HepG2 (cell line): ENCODE results near the gene SRP72. TPM values are rescaled to one million over a fixed set of nuclear protein-coding genes. Genes with fewer than 3 reads are reported as not detected.

Experiments used
- ATAC-seq: fragments of 200-7000 bp; cut with Tn5 transposase; 3 replicates; pipeline ENCODE4 v1.9.1; 2020; ENCODE audit warnings: mild to moderate bottlenecking, moderate library complexity
- BruUV-seq: library from RNA; stranded (reverse); fragments of 400-500 nt; replicated peaks from 2 replicates; lab custom pipeline; 2021; lab: Mats Ljungman, UMichigan
- CTCF ChIA-PET: fragments of 300-600 bp; formaldehyde crosslinking; extraction: SDS; loops from one replicate; lab custom pipeline; 2021; ENCODE audit warnings: low total read pairs, inconsistent platforms, low intra/inter-chr PET ratio; lab: Yijun Ruan, JAX
- POLR2A ChIA-PET: fragments of 350-600 bp; sonication (Branson Sonifier 250); formaldehyde crosslinking; loops from one replicate; lab custom pipeline; 2020; ENCODE audit warnings: antibody characterized with exemption, inconsistent platforms; lab: Yijun Ruan, JAX
- DNase-seq: peaks from one replicate; pipeline ENCODE4 v3.0.0-alpha.2; 2015; ENCODE audit warnings: low spot score
- FAIRE-seq: peaks from 3 replicates; lab custom pipeline; 2011; peaks lifted over from hg19 to GRCh38; lab: Jason Lieb, UNC
- H2AFZ ChIP-seq: one replicate; pipeline ENCODE4 v1.6.1; 2011; ENCODE audit warnings: low read length, inconsistent platforms
- H3K27ac ChIP-seq: fragments of 300-600 bp; 3 replicates; pipeline ENCODE4 v1.8.0; 2011; ENCODE audit warnings: mixed run types, mild to moderate bottlenecking, mixed read lengths, low read length, inconsistent platforms; ENCODE audit not compliant: insufficient read depth; ENCODE audit errors: extremely low read length
- H3K27me3 ChIP-seq, 2 experiments: fragments of 200-600 bp in 1 of 2; 2 replicates in 1 of 2; 3 replicates in 1 of 2; pipeline versions ENCODE4 v1.6.0 to v1.8.0; 2011; ENCODE audit warnings: low read length in 2 of 2, mild to moderate bottlenecking in 2 of 2, moderate library complexity in 2 of 2, inconsistent platforms in 1 of 2; ENCODE audit not compliant: insufficient read depth in 2 of 2, control insufficient read depth in 1 of 2
- H3K36me3 ChIP-seq, 2 experiments: fragments of 200-600 bp in 1 of 2; replicated peaks in 1 of 2; 2 replicates in 1 of 2; 3 replicates in 1 of 2; pipeline versions ENCODE4 v1.5.1 to v1.8.0; 2011; ENCODE audit warnings: low read length in 2 of 2, inconsistent platforms in 1 of 2; ENCODE audit not compliant: insufficient read depth in 2 of 2, control insufficient read depth in 1 of 2
- H3K4me1 ChIP-seq: 2 replicates; pipeline ENCODE4 v1.5.1; 2012; ENCODE audit warnings: low read length, inconsistent platforms; ENCODE audit not compliant: insufficient read depth
- H3K4me2 ChIP-seq: 2 replicates; pipeline ENCODE4 v1.6.0; 2011; ENCODE audit warnings: low read depth, low read length, inconsistent platforms
- H3K4me3 ChIP-seq, 3 experiments: fragments of 200-600 bp in 1 of 3; sonication (generic), shearing (Covaris generic) in 1 of 3; replicated peaks in 1 of 3; 2 replicates each; pipeline ENCODE4 v1.5.1; 2011 to 2016; ENCODE audit warnings: low read length in 3 of 3, inconsistent platforms in 2 of 3, low read depth in 2 of 3, mild to moderate bottlenecking in 2 of 3, control low read depth in 1 of 3, mixed read lengths in 1 of 3; ENCODE audit not compliant: insufficient read depth in 1 of 3
- H3K79me2 ChIP-seq: one replicate; pipeline ENCODE4 v1.6.1; 2011; ENCODE audit warnings: low read length, inconsistent platforms; ENCODE audit not compliant: insufficient read depth
- H3K9ac ChIP-seq: 2 replicates; pipeline ENCODE4 v1.6.0; 2011; ENCODE audit warnings: mild to moderate bottlenecking, low read depth, low read length, inconsistent platforms; ENCODE audit not compliant: insufficient read depth
- H3K9me3 ChIP-seq: 2 replicates; pipeline ENCODE4 v1.5.1; 2012; ENCODE audit warnings: mild to moderate bottlenecking, low read length
- H4K20me1 ChIP-seq: 2 replicates; pipeline ENCODE4 v1.6.0; 2011; ENCODE audit warnings: inconsistent platforms, mild to moderate bottlenecking, low read length, moderate library complexity; ENCODE audit not compliant: insufficient read depth
- AHDC1 ChIP-seq: sonication (generic); formaldehyde crosslinking; IDR thresholded peaks from 2 replicates; pipeline ENCODE4 v1.5.1; 2020; ENCODE audit warnings: mild to moderate bottlenecking, missing genetic modification reagents, borderline replicate concordance
- KAT7 ChIP-seq: IDR thresholded peaks from 2 replicates; pipeline ENCODE4 v1.6.1; 2018; ENCODE audit warnings: borderline replicate concordance, missing compliant biosample characterization
- MBNL3 ChIP-seq: fragments of 250-450 bp; sonication (Bioruptor Pico); conservative IDR thresholded peaks from 2 replicates; pipeline ENCODE4 v1.8.0; 2022; ENCODE audit warnings: mild to moderate bottlenecking, inconsistent platforms
- ZBTB37 ChIP-seq: sonication (generic); formaldehyde crosslinking; IDR thresholded peaks from 2 replicates; pipeline ENCODE4 v1.4.0; 2020; ENCODE audit warnings: mild to moderate bottlenecking, missing genetic modification reagents
- ZFP62 ChIP-seq: sonication (generic); formaldehyde crosslinking; IDR thresholded peaks from 2 replicates; pipeline ENCODE4 v1.4.0; 2020; ENCODE audit warnings: missing genetic modification reagents
- ZKSCAN1 ChIP-seq: fragments of 150-350 bp; IDR thresholded peaks from 2 replicates; pipeline ENCODE4 v1.6.1; 2014; ENCODE audit warnings: low read length
- ZNF256 ChIP-seq: sonication (generic); formaldehyde crosslinking; conservative IDR thresholded peaks from 2 replicates; pipeline ENCODE4 v1.4.0; 2020; ENCODE audit warnings: missing genetic modification reagents
- ZNF577 ChIP-seq: sonication (generic); formaldehyde crosslinking; IDR thresholded peaks from 2 replicates; pipeline ENCODE4 v1.4.0; 2020; ENCODE audit warnings: mild to moderate bottlenecking, low read depth, missing genetic modification reagents, borderline replicate concordance
- ZNF781 ChIP-seq: sonication (generic); formaldehyde crosslinking; IDR thresholded peaks from 2 replicates; pipeline ENCODE4 v1.5.1; 2020; ENCODE audit warnings: borderline replicate concordance, mild to moderate bottlenecking, missing genetic modification reagents; ENCODE audit errors: not compliant biosample characterization
- WGBS: methylation state at CpG from one replicate; pipeline ENCODE4 v1.1.6; 2017; ENCODE audit warnings: low lambda C conversion rate; 5-methylcytosine and 5-hydroxymethylcytosine counted together
- in situ Hi-C: cut with HindIII; loops from 2 replicates; pipeline ENCODE4 v1.10.0; 2017; ENCODE audit warnings: low pct_unique_long_range_greater_than_20kb; ENCODE audit not compliant: extremely low pct_ligation_motif_present
- intact Hi-C: fragments of 100-400 bp; cut with micrococcal nuclease; formaldehyde crosslinking; loops from one replicate; pipeline ENCODE4 v1.10.0; 2022; ENCODE audit not compliant: unreplicated experiment
- polyA plus RNA-seq, 8 experiments: library from polyadenylated mRNA; depleted of rRNA in 3 of 8; stranded (reverse) in 7 of 8; unstranded in 1 of 8; fragments of >200 nt; fragmentation: Illumina TruSeq in 4 of 8; extraction: Trizol in 4 of 8; gene quantifications; 2 replicates each; pipeline versions ENCODE4 v1.2.1 to v1.2.3, GENCODE V29; 2011 to 2016; ENCODE audit warnings: low read depth in 4 of 8, missing spikeins in 1 of 8, mixed read lengths in 1 of 8; ENCODE audit not compliant: insufficient read depth in 1 of 8
- total RNA-seq, 5 experiments: library from RNA; depleted of rRNA; stranded (reverse); fragments of >200 nt; fragmentation: Illumina TruSeq; extraction: Trizol; gene quantifications; 2 replicates each; pipeline ENCODE4 v1.2.3, GENCODE V29; 2016; ENCODE audit warnings: low read depth in 1 of 5
- TF ChIP-seq, protein P1 (sequence below): IDR thresholded peaks from 2 replicates; pipeline ENCODE4 v1.6.1; 2016; ENCODE audit warnings: missing biosample characterization, missing genetic modification reagents, low read depth
- TF ChIP-seq, protein P2 (sequence below): sonication (generic); formaldehyde crosslinking; IDR thresholded peaks from 2 replicates; pipeline ENCODE4 v1.9.0; 2022; ENCODE audit warnings: low read depth, missing genetic modification reagents
- TF ChIP-seq, protein P3 (sequence below): IDR thresholded peaks from 2 replicates; pipeline ENCODE4 v1.6.1; 2012; ENCODE audit warnings: low read depth, low read length, improper control_type of control experiment

Gene SRP72
- total and polyA plus RNA-seq, 2 of the 13 experiments (the other 11 are each of a cell fraction or from before 2014, with no cell fraction given) = 64.9 to 75.6 TPM

DNA sequence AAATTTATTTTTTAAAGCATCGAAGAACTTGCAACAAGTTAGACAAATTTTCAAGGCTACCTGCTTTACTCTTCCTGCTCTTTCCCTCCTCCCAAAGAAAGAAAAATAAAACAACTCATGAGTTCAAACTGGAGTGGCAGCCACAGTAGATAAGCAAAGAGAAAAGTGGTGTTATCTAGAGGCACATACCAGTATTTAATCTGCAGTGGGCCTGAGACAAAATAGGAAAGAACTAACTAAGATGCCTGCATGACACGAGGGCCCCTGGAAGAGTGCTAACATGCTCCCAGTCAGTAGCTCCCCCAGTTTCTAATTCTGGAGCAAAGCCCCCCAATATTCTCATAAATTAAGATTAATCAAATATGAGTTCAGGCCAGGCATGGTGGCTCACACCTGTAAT, 46.1 kb downstream of the SRP72 start:
- Histone ChIP-seq H3K9ac (no peak overlapping the region), H3K36me3 (no peaks in the 10 kb centered on the region), H2AFZ (no peak overlapping the region), H3K27ac (no peak overlapping the region), H3K4me3 (no peak overlapping the region), H3K27me3 (no peaks in the 10 kb centered on the region), H4K20me1 (no peaks in the 10 kb centered on the region), H3K9me3 (no peaks in the 10 kb centered on the region), H3K4me1 (no peaks in the 10 kb centered on the region), H3K79me2 (no peaks in the 10 kb centered on the region), H3K4me2 (no peak overlapping the region)
- 21% methylated on average over 2 of the region's 2 CpGs for WGBS
- ChIA-PET CTCF (no interaction called here), POLR2A (no interaction called here)
- FAIRE-seq = no peak
- no TSS peak for BruUV-seq
- intact Hi-C loops = no loop called here
- DNase-seq = no peak
- no peak for ATAC-seq
- in situ Hi-C loops = no loop called here
- TF ChIP-seq, protein P1, sequence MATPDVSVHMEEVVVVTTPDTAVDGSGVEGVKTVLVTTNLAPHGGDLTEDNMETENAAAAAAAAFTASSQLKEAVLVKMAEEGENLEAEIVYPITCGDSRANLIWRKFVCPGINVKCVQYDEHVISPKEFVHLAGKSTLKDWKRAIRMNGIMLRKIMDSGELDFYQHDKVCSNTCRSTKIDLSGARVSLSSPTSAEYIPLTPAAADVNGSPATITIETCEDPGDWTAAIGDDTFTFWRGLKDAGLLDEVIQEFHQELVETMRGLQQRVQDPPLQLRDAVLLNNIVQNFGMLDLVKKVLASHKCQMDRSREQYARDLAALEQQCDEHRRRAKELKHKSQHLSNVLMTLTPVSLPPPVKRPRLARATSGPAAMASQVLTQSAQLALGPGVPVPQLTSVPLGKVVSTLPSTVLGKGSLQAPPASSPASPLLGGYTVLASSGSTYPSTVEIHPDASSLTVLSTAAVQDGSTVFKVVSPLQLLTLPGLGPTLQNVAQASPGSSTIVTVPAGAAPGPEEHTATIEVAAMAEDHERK (CRISPR knock-in tag) = no peak
- TF ChIP-seq, protein P2, sequence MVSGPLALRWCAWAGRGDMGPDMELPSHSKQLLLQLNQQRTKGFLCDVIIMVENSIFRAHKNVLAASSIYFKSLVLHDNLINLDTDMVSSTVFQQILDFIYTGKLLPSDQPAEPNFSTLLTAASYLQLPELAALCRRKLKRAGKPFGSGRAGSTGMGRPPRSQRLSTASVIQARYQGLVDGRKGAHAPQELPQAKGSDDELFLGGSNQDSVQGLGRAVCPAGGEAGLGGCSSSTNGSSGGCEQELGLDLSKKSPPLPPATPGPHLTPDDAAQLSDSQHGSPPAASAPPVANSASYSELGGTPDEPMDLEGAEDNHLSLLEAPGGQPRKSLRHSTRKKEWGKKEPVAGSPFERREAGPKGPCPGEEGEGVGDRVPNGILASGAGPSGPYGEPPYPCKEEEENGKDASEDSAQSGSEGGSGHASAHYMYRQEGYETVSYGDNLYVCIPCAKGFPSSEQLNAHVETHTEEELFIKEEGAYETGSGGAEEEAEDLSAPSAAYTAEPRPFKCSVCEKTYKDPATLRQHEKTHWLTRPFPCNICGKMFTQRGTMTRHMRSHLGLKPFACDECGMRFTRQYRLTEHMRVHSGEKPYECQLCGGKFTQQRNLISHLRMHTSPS (CRISPR knock-in tag) = no peak
- TF ChIP-seq ZNF577 (CRISPR knock-in tag) (no peak), ZKSCAN1 (no peak), ZBTB37 (CRISPR knock-in tag) (no peak), ZNF781 (CRISPR knock-in tag) (no peak), KAT7 (CRISPR knock-in tag) (no peak), AHDC1 (CRISPR knock-in tag) (no peak), ZFP62 (CRISPR knock-in tag) (no peak), ZNF256 (CRISPR knock-in tag) (no peak), MBNL3 (no peak)
- TF ChIP-seq, protein P3, sequence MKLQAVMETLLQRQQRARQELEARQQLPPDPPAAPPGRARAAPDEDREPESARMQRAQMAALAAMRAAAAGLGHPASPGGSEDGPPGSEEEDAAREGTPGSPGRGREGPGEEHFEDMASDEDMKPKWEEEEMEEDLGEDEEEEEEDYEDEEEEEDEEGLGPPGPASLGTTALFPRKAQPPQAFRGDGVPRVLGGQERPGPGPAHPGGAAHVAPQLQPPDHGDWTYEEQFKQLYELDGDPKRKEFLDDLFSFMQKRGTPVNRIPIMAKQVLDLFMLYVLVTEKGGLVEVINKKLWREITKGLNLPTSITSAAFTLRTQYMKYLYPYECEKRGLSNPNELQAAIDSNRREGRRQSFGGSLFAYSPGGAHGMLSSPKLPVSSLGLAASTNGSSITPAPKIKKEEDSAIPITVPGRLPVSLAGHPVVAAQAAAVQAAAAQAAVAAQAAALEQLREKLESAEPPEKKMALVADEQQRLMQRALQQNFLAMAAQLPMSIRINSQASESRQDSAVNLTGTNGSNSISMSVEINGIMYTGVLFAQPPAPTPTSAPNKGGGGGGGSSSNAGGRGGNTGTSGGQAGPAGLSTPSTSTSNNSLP = no peak
